Measurements from ENCODE around the gene BNC2. TPM values are rescaled to one million over a fixed set of nuclear protein-coding genes. Genes with fewer than 3 reads are reported as not detected.

Gene BNC2
- total RNA-seq, 1 experiment from 2014 or later: 43.6 TPM

- Histone ChIP-seq H4K5ac (ENCODE audit: insufficient read length, low read depth, low read length) (no peak overlapping the region), H3K27ac (ENCODE audit: insufficient read length, low read depth, low read length) (no peak overlapping the region), H4K8ac (replicated peaks; ENCODE audit: insufficient read length, low read depth, low read length) (no peak overlapping the region), H3K23me2 (ENCODE audit: insufficient read length, low read depth, low read length, poor library complexity, severe bottlenecking) (peaks cover 22% of the 10 kb centered on the region), H2BK5ac (ENCODE audit: insufficient read length, low read length) (no peak overlapping the region), H2AK5ac (ENCODE audit: insufficient read length, low read length) (no peak overlapping the region), H3K14ac (ENCODE audit: insufficient read depth, low read length) (no peak overlapping the region), H3K27me3 (ENCODE audit: insufficient read depth, low read length) (no peaks in the 10 kb centered on the region; the same call in 1 of the 2 replicates), H3K18ac (ENCODE audit: insufficient read length, low read depth, low read length) (no peak overlapping the region), H3K56ac (ENCODE audit: insufficient read length, low read depth, low read length) (no peak overlapping the region), H3K4me1 (ENCODE audit: insufficient read depth, low read length) (peaks cover 12% of the 10 kb centered on the region; the same call in 1 of the 2 replicates), H3K4ac (ENCODE audit: low read depth, low read length) (no peak overlapping the region), H4K91ac (ENCODE audit: insufficient read length, low read depth, low read length) (no peak overlapping the region), H3K79me1 (ENCODE audit: insufficient read depth, low read depth, low read length, poor library complexity, severe bottlenecking) (peaks cover 3% of the 10 kb centered on the region), H3K23ac (ENCODE audit: insufficient read length, low read depth, low read length) (no peak overlapping the region), H3T11ph (ENCODE audit: low read length) (no peak overlapping the region), H3K9ac (ENCODE audit: extremely low read depth, insufficient read length, low read length) (peak overlapping the region; percentile 4), H2BK12ac (ENCODE audit: insufficient read length, low read depth, low read length) (no peak overlapping the region), H2BK20ac (ENCODE audit: low read depth, low read length, poor library complexity, severe bottlenecking) (no peak overlapping the region), H3K9me3 (ENCODE audit: control insufficient read depth, low read depth, low read length) (no peaks in the 10 kb centered on the region), H2BK120ac (ENCODE audit: low read depth, low read length, poor library complexity, severe bottlenecking) (no peak overlapping the region), H4K20me1 (ENCODE audit: control insufficient read depth, insufficient read depth, insufficient read length) (no peaks in the 10 kb centered on the region), H2AFZ (ENCODE audit: low read length) (no peak overlapping the region), H2BK15ac (ENCODE audit: low read depth, low read length) (no peak overlapping the region), H3K79me2 (ENCODE audit: insufficient read depth, low read length) (0 out of 2 replicates have a peak, but pooled peaks cover 2% of the 10 kb centered on the region), H3K4me2 (ENCODE audit: insufficient read depth, insufficient read length, low read length) (peak overlapping the region; percentile 85)
- WGBS (ENCODE audit: extremely low coverage, insufficient read length, low lambda C conversion rate): no CpG with 5 or more reads among the region's 21 CpGs
- Mint-ChIP-seq H3K4me3 (peak overlapping the region; percentile 89 to 96), H3K27ac (peak overlapping the region in 2 of 3 experiments; percentile 12 to 87; a peak in 1 of 7 replicates), H3K9me3 (no peaks in the 10 kb centered on the region), H3K27me3 (ENCODE audit: low read depth) (peaks cover 1% of the 10 kb centered on the region), H3K36me3 (ENCODE audit: insufficient read depth in 1 of 3, low read depth in 3 of 3) (peaks cover 0 to 3% (median 0%) of the 10 kb centered on the region in 3 experiments; a peak in 3 of 7 replicates), H3K4me1 (peaks cover 63 to 64% of the 10 kb centered on the region in 2 experiments)
- TF ChIP-seq CTCF (conservative IDR thresholded peaks at IDR 0.05): no peak
- peak; percentile 51 for DNase-seq
Observed at GRCh38 chr9:16869131-16869881, 1.2 kb downstream of the BNC2 start.

Data from H9 (cell line).